Measurements from ENCODE around the gene ARHGEF40.

The ARHGEF40 gene

DNA sequence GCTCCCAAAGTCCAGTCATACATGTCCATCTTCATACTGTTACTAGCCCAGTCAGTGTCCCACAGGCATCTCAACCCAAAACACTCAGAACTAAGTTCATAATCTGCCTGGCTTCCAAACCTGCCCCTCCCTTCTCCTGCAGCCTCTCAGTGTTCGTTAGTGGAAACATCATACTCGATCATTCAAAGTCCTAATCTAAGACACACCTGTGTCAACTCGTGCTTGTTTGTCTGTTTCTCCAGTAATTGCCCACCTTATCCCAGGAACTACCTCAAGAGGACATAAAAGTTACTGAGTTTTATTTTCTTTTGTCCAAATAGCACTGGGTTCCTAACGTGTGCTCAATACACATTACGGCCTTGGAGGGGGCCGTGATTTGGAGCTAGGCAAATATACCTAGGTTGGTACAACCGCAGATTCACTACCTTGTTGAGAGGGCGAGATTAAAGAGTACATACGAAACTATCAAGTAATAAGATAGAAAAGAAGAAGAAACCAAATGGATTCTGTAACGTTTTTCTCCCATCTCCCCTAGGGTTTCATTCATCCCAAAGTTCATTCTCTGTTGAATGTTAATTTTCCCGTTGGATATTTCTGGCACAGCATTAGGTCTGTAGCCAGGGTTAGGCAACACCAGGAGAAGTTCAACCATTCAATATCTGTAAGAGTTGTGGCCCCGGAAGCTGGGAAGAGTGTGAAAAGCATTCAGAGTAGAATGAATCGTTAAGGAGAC, 9.3 kb upstream of the ARHGEF40 start:
- no peak for DNase-seq

DNA sequence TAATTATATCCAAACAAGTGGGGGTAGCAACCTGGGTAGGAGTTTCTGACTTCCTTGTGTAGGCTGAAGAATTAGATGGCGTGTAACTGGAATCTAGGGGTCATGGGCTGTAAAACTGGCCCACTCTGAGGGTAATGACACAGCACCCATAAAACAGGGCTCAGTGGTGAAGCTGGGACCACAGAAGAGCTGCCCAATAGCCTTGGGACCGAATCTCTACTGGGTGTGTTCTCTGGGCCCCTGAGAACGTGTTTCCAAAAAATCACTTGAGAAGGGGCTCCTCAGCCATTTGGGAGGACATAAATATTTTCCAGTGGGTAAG, 8.8 kb upstream of the ARHGEF40 start:
- DNase-seq: no peak

DNA sequence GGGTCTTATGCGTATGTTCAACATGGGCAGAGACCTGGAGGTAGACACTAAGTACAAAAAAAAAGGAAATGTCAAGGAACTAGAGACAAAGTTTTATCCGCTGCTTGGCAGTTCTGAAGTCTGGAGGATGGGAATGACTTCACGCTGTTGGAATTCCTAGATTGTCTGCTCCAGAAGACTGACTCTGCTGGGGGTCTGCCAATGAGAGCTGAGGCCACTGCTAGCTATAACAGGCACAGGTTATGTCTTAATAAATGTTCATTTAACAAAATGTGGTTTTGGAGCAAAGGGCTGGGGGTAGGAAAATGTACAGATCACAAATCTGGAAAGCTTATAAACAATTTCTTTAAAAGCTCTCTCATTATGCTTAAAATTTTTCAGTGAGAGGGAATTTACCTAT, 6.6 kb upstream of the ARHGEF40 start:
- DNase-seq: no peak

DNA sequence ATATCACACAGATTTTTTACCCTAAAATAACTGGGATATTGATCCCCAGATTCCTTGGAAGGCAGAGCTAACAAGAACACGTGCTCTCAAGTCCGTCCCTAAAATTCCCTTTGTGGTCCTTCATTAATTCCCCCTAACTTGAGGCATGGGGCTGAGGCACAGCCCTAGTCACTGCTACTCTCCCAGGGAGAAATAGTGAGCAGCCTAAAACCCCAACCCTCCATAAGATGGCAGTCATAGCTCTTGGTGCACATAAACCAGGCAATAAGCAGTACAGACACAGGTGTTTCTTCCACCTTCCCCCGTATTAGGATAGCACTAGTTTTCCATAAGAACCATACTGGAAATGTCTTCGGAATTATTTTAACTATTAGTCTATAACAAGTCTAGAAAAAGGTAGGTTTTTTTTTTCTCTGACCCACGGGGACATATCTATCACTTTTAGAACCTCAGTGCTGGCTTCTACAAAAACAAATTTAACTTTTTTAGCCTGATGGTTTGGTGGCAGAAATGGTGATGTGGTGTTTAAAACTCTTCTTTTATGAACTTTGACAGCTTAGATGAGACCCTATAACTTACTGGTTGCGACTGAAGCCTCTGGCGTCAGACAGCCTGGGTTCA, 3.1 kb upstream of the ARHGEF40 start:
- no peak for DNase-seq

DNA sequence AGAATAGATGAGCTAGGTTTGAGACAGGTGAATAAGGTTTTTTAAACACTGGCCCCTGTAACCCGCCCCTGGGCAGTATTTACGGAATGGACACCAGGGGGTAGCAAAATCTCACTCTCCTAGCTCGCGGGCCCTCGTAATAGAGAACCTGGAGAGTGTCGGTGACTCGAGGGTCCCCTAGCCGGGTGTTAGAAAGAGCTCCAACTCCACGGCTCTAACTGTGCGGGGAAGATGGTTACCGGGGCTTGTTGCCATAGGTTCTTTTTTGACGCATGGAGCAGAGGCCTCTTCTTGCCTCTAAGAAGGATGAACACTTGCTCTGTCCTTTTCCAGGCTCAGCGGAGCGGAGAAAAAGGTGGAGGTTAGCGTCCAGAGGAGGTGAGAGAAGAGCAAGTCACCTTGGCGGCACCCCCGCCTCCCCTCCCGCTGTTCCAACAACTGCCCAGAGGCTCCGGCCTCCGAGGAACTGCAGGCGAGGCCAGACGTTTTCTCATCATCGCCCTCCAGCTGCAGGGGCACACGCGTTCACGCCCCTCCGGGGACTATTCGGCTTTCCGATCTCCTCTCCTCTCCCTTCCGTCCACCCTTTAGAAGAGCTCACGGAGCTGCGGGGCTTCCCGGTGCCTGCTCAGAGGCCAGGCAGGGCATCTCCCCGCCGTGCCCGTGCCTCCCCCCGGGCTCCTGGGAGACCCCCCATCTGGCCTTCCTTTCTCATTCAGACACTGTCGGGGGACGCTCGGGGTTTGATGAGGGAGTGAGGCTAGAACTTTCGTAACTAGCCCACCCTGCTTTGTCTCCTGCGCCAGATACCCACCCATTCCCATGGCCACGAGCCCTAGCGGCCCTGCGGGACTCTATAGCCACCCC, 1.4 kb upstream of the ARHGEF40 start:
- DNase-seq: peak in 1 of 2 experiments; percentile 41

DNA sequence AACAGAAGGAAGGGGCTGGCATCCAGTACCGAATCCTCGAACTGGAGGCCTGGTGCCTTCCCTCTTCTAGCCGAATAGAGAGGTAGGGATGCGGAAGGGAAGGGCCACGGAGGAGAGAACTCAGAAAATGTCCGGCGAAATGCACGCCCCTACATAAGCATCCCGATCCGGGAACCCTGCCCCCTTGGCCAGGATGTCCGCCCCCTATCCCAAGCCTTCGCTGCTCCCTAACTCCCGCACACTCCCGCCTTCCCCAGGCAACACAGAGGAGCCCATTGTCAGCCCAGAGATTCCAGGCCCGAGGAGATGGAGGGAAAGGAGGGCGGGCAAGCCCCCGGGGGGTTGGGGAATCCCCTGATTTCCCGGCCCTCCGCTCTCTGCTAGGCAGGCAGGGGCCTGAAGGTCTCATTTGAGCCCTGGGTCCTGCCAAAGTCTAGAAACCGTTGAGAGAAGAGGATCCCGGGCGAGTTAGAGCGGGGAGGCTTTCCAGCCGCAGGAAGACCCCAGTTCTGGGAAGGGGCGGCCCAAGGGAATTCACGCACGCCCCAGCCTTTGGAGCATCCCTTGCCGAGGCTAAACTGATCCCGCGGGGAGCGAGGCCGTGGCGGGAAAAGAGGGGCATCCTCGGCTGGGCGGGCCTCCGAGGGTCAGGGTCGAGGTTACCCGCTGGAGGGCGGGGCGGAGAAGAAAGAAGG, 569 bp upstream of the ARHGEF40 start:
- DNase-seq: no peak

DNA sequence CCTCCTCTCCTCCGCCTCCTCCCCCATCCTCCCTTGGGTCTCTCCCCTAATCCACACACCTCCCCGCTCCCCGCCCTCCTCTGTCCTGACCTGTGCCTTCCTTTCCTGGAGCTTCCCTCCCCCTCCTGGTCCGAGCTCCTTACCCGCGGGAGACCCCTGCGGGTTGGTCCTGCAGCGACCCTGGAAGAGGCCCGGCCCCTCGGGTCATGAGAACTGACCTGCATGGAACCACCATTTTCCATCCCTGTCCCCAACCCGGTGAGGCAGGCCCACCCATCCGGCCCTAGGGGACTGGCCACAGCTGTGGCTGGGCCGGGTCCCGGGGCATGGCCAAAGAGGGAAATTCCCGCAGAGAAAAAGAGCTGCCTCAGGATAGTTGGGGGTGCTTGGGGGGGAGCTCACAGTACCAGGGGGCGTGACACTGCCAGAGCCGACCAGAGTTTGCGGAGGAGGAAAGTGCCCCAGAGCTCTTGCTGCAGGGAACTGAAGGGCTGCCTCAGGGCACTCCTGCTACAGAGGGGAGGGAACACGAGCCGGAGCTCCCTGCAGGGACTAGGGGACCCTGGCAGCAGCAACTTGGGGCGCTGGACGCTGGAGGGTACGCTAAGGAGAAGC, 613 bp downstream of the ARHGEF40 start:
- DNase-seq: no peak

DNA sequence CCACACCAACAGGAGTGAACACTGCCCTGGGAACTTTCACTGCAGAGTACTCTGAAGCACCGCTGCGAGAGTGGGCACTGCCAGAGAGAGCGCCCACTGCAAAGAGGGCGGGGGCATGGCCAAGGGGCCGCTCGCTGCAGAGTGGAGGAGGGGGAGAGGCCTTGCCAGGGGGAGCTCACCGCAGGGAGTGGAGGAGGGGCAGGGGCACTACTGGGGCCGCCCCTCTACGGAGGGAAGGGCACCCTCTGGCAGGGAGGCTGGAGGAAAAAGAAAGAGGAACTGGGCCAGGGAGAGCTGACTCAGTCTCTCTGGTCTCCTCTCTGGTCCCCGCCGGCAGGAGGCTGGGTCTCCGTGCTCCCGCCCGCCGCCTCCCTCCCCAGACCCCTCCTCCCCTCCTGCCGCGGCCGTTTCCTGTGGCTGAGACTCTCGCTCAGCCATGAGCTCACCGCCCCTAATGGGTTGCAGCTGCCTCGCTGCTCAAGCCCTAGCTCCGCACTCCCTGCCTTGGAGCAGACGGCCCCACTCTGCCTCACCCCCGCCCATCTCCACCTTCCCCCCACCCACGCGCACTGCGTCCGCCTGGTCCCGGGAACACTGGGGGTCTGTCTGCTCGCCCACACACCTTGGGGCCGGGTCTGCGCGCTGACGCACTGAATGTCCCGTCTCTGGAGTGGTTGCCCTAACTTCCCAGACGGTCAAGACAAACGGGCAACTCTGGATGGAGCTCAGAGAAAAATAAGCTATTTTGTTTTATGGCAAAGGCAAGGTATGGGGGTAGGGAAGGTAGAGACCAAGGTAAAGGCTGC, 1.3 kb downstream of the ARHGEF40 start:
- DNase-seq: peak; percentile 18 to 37

DNA sequence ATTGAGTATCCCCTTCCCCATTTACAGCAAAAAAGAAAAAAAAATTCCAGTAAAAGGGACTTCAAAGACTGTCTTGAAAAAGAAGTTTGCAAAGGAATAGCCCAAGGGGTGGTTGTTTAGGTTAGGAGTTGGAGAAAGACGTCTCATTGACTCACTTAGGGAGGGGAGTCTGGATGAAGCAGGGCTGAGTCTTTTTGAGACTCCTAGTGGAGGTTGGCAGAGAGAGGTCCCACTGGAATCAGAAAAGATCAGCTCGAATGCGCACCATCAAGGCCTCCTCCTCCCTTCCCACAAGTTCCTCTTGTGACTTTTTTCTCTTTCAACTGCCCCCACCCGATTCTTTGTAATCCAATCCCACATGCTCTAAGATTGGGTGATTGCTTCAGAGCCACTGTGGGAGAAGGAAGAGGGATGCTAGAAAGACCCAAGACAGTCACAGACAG, 1.9 kb downstream of the ARHGEF40 start:
- DNase-seq: no peak

DNA sequence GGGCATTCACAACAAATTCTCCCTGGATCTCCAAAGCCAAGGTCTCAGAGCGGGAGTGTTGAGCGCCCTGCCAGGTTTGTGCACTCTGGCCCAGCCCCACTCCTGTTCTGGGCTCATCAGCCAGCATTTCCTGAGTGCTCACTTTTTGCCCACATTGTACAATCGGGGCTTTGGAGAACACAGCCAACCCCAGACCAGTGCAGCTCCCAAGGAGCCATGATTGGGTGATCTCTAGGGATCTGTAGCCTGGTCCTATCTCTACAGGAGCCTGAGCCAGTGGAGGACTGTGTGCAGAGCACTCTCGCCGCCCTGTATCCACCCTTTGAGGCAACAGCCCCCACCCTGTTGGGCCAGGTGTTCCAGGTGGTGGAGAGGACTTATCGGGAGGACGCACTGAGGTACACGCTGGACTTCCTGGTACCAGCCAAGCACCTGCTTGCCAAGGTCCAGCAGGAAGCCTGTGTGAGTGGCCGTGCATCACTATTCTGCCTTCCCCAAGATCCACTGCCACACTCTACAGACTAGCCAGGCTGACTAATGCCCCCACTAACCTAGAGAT, 2.8 kb downstream of the ARHGEF40 start:
- no peak for DNase-seq

DNA sequence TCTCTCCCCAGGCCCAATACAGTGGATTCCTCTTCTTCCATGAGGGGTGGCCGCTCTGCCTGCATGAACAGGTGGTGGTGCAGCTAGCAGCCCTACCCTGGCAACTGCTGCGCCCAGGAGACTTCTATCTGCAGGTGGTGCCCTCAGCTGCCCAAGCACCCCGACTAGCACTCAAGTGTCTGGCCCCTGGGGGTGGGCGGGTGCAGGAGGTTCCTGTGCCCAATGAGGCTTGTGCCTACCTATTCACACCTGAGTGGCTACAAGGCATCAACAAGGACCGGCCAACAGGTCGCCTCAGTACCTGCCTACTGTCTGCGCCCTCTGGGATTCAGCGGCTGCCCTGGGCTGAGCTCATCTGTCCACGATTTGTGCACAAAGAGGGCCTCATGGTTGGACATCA, 3.8 kb downstream of the ARHGEF40 start:
- DNase-seq: no peak

DNA sequence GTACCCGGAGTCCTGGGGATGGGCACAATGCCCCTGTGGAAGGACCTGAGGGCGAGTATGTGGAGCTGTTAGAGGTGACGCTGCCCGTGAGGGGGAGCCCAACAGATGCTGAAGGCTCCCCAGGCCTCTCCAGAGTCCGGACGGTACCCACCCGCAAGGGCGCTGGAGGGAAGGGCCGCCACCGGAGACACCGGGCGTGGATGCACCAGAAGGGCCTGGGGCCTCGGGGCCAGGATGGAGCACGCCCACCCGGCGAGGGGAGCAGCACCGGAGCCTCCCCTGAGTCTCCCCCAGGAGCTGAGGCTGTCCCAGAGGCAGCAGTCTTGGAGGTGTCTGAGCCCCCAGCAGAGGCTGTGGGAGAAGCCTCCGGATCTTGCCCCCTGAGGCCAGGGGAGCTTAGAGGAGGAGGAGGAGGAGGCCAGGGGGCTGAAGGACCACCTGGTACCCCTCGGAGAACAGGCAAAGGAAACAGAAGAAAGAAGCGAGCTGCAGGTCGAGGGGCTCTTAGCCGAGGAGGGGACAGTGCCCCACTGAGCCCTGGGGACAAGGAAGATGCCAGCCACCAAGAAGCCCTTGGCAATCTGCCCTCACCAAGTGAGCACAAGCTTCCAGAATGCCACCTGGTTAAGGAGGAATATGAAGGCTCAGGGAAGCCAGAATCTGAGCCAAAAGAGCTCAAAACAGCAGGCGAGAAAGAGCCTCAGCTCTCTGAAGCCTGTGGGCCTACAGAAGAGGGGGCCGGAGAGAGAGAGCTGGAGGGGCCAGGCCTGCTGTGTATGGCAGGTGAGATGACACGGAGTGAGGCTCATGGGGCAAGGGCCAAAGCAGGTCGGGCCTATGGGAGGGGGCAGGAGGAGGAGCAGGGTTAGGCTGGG, 4.5 kb downstream of the ARHGEF40 start:
- no peak for DNase-seq

DNA sequence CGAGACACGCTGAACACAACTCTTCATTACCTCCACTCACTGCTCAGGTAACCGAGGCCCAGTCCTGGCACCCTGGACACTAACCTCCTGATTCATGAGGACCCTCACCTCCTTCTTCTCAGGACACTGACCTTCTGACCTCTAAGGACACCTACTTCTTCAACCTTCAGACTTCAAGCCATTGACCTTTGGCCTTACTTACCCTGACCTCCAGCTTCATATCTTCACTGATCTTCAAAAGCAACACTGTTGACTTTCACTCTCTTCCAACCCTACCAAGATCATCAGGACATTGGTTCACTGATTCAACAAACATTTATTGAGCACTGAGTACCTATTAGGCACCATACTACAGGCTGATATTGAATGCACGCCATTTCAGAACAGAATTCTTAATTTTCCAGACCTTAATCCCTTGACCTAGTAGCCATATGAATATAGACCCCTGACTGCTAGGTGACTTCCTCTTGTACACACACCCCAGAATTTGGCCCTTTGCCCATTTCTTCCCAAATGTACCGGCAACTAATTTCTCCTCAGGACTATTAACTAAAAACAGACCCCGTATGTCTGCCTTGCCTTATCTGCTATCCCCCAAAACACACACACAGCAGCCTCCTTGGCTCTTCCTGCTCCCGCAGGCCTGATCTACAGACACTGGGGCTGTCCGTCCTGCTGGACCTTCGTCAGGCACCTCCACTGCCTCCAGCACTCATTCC, 5.8 kb downstream of the ARHGEF40 start:
- no peak for DNase-seq

DNA sequence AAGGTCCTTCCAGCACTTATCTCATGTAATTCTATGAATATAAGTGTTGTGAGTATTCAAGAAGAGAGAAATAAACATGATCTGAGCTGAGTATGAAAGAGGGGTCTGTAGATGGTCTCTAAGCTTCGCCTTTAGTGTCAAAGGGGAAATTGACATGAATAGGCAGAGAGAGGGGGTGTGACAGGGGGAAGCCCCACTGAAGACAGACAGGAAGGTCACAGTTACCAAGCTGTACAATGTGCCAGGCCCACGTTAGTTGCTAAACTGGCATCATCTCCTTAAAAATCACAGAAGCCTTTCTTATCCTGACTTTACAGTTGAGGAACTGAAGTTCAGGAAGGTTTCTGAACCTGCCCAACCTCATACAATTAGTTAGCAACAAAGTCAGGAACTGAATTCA, 7.6 kb downstream of the ARHGEF40 start:
- DNase-seq: no peak

DNA sequence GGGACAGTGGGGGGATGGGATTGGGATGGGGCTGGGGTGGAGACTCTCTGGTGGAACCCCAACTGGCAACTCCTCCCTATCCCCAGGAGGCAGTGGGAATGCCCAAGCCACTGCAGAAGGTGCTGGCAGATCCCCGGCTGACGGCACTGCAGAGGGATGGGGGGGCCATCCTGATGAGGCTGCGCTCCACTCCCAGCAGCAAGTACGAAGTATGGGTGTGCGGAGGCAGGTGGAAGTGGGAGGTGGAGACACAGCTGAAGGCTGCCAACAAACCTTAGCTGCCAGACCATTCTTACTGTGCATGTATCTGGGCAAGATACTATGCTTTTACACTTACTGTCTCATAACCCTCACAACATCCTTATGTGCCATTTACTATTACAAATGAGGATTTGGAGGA, 8.2 kb downstream of the ARHGEF40 start:
- no peak for DNase-seq

DNA sequence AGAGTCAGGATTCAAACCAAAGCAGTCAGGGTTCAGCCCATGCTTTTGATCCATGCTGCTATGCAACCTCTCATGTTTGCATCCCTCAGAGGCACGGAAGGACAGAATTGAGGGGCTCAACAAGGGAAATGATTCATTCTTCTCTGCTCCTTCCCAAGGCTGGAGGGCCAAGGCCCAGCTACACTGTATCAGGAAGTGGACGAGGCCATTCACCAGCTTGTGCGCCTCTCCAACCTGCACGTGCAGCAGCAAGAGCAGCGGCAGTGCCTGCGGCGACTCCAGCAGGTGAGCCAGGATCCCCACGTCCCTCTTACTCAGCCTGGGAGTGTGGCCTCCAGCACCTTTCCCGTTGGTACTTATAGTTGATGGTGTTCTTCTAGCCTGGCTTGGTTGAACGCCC, 8.6 kb downstream of the ARHGEF40 start:
- no peak for DNase-seq

DNA sequence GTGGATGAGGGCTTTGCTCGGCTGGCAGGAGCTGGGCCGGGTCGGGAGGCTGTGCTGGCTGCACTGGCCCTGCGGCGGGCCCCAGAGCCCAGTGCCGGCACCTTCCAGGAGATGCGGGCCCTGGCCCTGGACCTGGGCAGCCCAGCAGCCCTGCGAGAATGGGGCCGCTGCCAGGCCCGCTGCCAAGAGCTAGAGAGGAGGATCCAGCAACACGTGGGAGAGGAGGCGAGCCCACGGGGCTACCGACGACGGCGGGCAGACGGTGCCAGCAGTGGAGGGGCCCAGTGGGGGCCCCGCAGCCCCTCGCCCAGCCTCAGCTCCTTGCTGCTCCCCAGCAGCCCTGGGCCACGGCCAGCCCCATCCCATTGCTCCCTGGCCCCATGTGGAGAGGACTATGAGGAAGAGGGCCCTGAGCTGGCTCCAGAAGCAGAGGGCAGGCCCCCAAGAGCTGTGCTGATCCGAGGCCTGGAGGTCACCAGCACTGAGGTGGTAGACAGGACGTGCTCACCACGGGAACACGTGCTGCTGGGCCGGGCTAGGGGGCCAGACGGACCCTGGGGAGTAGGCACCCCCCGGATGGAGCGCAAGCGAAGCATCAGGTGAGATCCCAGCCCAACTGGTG, 11.5 kb downstream of the ARHGEF40 start:
- no peak for DNase-seq

DNA sequence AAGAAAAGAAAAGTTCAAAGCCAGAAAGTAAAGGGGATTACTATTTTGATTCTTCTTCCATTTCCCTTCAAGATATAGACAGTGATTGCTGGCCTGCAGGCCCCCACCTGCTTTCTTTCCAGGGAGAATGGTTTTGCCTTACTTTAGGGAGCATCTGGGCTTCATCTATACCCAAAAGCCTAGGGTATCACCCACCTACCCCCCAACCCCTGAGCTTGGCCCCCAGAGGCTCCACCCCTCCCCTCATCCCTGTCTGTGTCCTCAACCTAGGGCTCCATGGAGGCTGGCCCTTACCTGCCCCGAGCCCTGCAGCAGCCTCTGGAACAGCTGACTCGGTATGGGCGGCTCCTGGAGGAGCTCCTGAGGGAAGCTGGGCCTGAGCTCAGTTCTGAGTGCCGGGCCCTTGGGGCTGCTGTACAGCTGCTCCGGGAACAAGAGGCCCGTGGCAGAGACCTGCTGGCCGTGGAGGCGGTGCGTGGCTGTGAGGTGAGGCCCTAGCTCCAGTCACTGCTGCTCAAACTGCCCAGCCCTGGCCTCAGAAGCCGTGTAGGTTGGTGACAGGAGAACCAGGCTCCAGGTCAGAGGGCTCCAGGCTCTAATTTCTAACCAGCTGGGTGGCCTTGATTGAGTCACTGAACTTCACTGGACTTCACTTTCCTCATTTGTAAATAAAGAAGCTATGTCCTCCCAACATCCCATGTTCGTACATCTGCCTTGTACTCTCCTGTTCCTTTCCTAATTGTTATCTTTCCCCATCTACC, 13.6 kb downstream of the ARHGEF40 start:
- DNase-seq: no peak

DNA sequence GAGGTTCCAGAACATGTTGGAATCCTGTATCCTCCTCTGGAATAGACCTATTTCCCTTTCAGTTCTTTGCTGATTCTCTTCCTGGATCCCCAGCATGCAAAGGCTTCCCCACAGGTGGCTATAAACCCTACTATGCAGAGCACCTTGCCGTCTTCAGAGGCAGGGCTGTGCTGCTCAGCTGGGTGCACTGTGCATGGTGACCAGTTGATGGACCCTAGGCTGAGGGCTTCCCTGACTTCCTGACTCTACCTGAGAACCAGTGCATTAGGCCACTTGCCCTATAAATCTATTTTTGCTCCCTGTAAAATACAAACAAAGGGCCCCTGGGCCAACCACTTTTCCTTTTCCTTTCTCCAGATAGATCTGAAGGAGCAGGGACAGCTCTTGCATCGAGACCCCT, 14.3 kb downstream of the ARHGEF40 start:
- DNase-seq: no peak

Measured in stimulated activated CD4-positive, alpha-beta T cell treated with anti-CD3 and anti-CD28 coated beads, Interleukin-4, amount 100 ng/mL, for 4 hours (primary cell).